GM18519 (cell line): ENCODE measurements around the gene LINGO3.
"Not testable (repeated sequence)": the region's sequence is repeated elsewhere in the genome, so short reads cannot be mapped to it uniquely, and the experiment has no call there.

Experiments
- ATAC-seq: cut with Tn5 transposase; IDR thresholded peaks from one replicate; pipeline ENCODE4 v1.9.1; 2021; ENCODE audit warnings: mild to moderate bottlenecking, moderate library complexity; ENCODE audit not compliant: unreplicated experiment, low FRiP score

LINGO3 gene

GRCh38 chr19:2283835-2284507 is 24.0 kb downstream of the LINGO3 start:
- no peak for ATAC-seq

GRCh38 chr19:2282862-2283237 is 25.1 kb downstream of the LINGO3 start:
- no peak for ATAC-seq

- ATAC-seq, result no peak
Observed at GRCh38 chr19:2282062-2282861, 25.7 kb downstream of the LINGO3 start, which contains the start of gene PEAK3. TSS of gene PEAK3 (minus strand) at chr19:2282175. CDS start at chr19:2280931, 1,244 bp downstream.

- ATAC-seq, result not testable (repeated sequence)
Observed at GRCh38 chr19:2281265-2282061, 26.5 kb downstream of the LINGO3 start.

- no peak for ATAC-seq
Observed at GRCh38 chr19:2280633-2281264, 27.2 kb downstream of the LINGO3 start.

GRCh38 chr19:2278459-2279158 is 29.3 kb downstream of the LINGO3 start:
- no peak for ATAC-seq

GRCh38 chr19:2277138-2277537 is 30.8 kb downstream of the LINGO3 start:
- ATAC-seq, result no peak

- no peak for ATAC-seq
Observed at GRCh38 chr19:2276429-2276986, 31.4 kb downstream of the LINGO3 start.

- ATAC-seq, result no peak
Observed at GRCh38 chr19:2275588-2276428, 32.1 kb downstream of the LINGO3 start.

GRCh38 chr19:2274931-2275535 is 32.9 kb downstream of the LINGO3 start:
- no peak for ATAC-seq

GRCh38 chr19:2274185-2274711 is 33.7 kb downstream of the LINGO3 start:
- no peak for ATAC-seq

- ATAC-seq, result no peak
Observed at GRCh38 chr19:2273356-2274184, 34.4 kb downstream of the LINGO3 start.

- ATAC-seq, result no peak
Observed at GRCh38 chr19:2271234-2272103, 36.5 kb downstream of the LINGO3 start.

- no peak for ATAC-seq
Observed at GRCh38 chr19:2270423-2271233, 37.3 kb downstream of the LINGO3 start.

- no peak for ATAC-seq
Observed at GRCh38 chr19:2270157-2270422, 37.9 kb downstream of the LINGO3 start.
